Liver (tissue), 9 donors: ENCODE data around the gene AKNAD1. TPM values are rescaled to one million over a fixed set of nuclear protein-coding genes. Genes with fewer than 3 reads are reported as not detected.

ENCODE experiments used
- DNase-seq: peaks from one replicate; pipeline ENCODE4 v3.0.0-alpha.2; 2017; ENCODE audit warnings: low spot score
- H3K27ac ChIP-seq, 2 donors: one replicate each; pipeline ENCODE4 v1.7.0; 2013; ENCODE audit warnings: inconsistent platforms in 2 of 2, low read length in 2 of 2, control low read depth in 1 of 2, low read depth in 1 of 2, mild to moderate bottlenecking in 1 of 2
- H3K27me3 ChIP-seq, 4 donors: one replicate each; pipeline versions ENCODE4 v1.6.1 to v1.7.0; 2013; ENCODE audit warnings: low read length in 3 of 4, inconsistent platforms in 1 of 4, mild to moderate bottlenecking in 1 of 4, moderate library complexity in 1 of 4; ENCODE audit not compliant: control insufficient read depth in 4 of 4, insufficient read depth in 4 of 4
- H3K36me3 ChIP-seq, 4 donors: one replicate each; pipeline versions ENCODE4 v1.6.1 to v1.7.0; 2013; ENCODE audit warnings: low read length in 3 of 4, mild to moderate bottlenecking in 3 of 4, low read depth in 1 of 4, moderate library complexity in 1 of 4; ENCODE audit not compliant: control insufficient read depth in 4 of 4, insufficient read depth in 3 of 4
- H3K4me1 ChIP-seq, 4 donors: one replicate each; pipeline versions ENCODE4 v1.6.1 to v1.7.0; 2013; ENCODE audit warnings: low read length in 3 of 4, mild to moderate bottlenecking in 3 of 4, moderate library complexity in 1 of 4; ENCODE audit not compliant: control insufficient read depth in 4 of 4, insufficient read depth in 4 of 4
- H3K4me3 ChIP-seq, 3 donors: one replicate each; pipeline versions ENCODE4 v1.6.1 to v1.7.0; 2013; ENCODE audit warnings: low read length in 3 of 3, control low read depth in 1 of 3, low read depth in 1 of 3, mild to moderate bottlenecking in 1 of 3
- H3K9ac ChIP-seq, 2 donors: one replicate each; pipeline ENCODE4 v1.7.0; 2013; ENCODE audit warnings: low read length in 2 of 2, mild to moderate bottlenecking in 2 of 2, moderate library complexity in 2 of 2, control low read depth in 1 of 2, low read depth in 1 of 2
- H3K9me3 ChIP-seq, 4 donors: one replicate each; pipeline versions ENCODE4 v1.6.1 to v1.7.0; 2013; ENCODE audit warnings: low read length in 3 of 4; ENCODE audit not compliant: control insufficient read depth in 4 of 4
- ATF3 ChIP-seq: IDR thresholded peaks from 2 replicates; pipeline ENCODE4 v1.6.1; 2016; ENCODE audit warnings: antibody characterized with exemption
- CTCF ChIP-seq: fragments of 150-350 bp; IDR thresholded peaks from 2 replicates; pipeline ENCODE4 v1.5.1; 2017; ENCODE audit warnings: improper control_type of control experiment, low read depth, low read length; ENCODE audit not compliant: missing input control
- EGR1 ChIP-seq, 2 donors: IDR thresholded peaks; 2 replicates each; pipeline ENCODE4 v1.6.1; 2016 to 2018; ENCODE audit warnings: antibody characterized with exemption in 2 of 2, low read depth in 2 of 2
- FOXA1 ChIP-seq: IDR thresholded peaks from 2 replicates; pipeline ENCODE4 v1.6.1; 2016; ENCODE audit warnings: antibody characterized with exemption
- FOXA2 ChIP-seq: IDR thresholded peaks from 2 replicates; pipeline ENCODE4 v1.6.1; 2016; ENCODE audit warnings: antibody characterized with exemption
- GABPA ChIP-seq, 2 donors: IDR thresholded peaks in 1 of 2; conservative IDR thresholded peaks in 1 of 2; 2 replicates each; pipeline ENCODE4 v1.6.1; 2016; ENCODE audit warnings: antibody characterized with exemption in 2 of 2, mild to moderate bottlenecking in 1 of 2, moderate library complexity in 1 of 2
- HNF4A ChIP-seq, 2 donors: conservative IDR thresholded peaks; 2 replicates each; pipeline ENCODE4 v1.6.1; 2016; ENCODE audit warnings: antibody characterized with exemption in 2 of 2, mild to moderate bottlenecking in 2 of 2
- HNF4G ChIP-seq: IDR thresholded peaks from 2 replicates; pipeline ENCODE4 v1.6.1; 2016; ENCODE audit warnings: antibody characterized with exemption
- JUND ChIP-seq, 2 donors: IDR thresholded peaks; 2 replicates each; pipeline ENCODE4 v1.6.1; 2016; ENCODE audit warnings: antibody characterized with exemption in 2 of 2
- MAX ChIP-seq: IDR thresholded peaks from 2 replicates; pipeline ENCODE4 v1.6.1; 2016; ENCODE audit warnings: antibody characterized with exemption
- NR2F2 ChIP-seq: IDR thresholded peaks from 2 replicates; pipeline ENCODE4 v1.6.1; 2016; ENCODE audit warnings: antibody characterized with exemption
- RAD21 ChIP-seq, 2 donors: IDR thresholded peaks; 2 replicates each; pipeline ENCODE4 v1.6.1; 2016; ENCODE audit warnings: antibody characterized with exemption in 2 of 2, mild to moderate bottlenecking in 2 of 2
- REST ChIP-seq: IDR thresholded peaks from 2 replicates; pipeline ENCODE4 v1.6.1; 2016; ENCODE audit warnings: antibody characterized with exemption, mild to moderate bottlenecking
- RXRA ChIP-seq, 2 donors: IDR thresholded peaks; 2 replicates each; pipeline ENCODE4 v1.6.1; 2017 to 2018; ENCODE audit warnings: antibody characterized with exemption in 2 of 2, mild to moderate bottlenecking in 1 of 2
- SP1 ChIP-seq: IDR thresholded peaks from 2 replicates; pipeline ENCODE4 v1.6.1; 2018; ENCODE audit warnings: antibody characterized with exemption, mild to moderate bottlenecking
- TAF1 ChIP-seq: conservative IDR thresholded peaks from 2 replicates; pipeline ENCODE4 v1.6.1; 2016; ENCODE audit warnings: antibody characterized with exemption, mild to moderate bottlenecking
- YY1 ChIP-seq: IDR thresholded peaks from 2 replicates; pipeline ENCODE4 v1.6.1; 2016; ENCODE audit warnings: antibody characterized with exemption, mild to moderate bottlenecking
- ZBTB33 ChIP-seq: IDR thresholded peaks from 2 replicates; pipeline ENCODE4 v1.6.1; 2016; ENCODE audit warnings: antibody characterized with exemption
- WGBS: extraction: QIAGEN DNeasy Blood & Tissue Kit; methylation state at CpG from one replicate; pipeline ENCODE4 v1.1.7; 2013; 5-methylcytosine and 5-hydroxymethylcytosine counted together
- polyA plus RNA-seq, 2 donors: library from polyadenylated mRNA; stranded (reverse) in 1 of 2; unstranded in 1 of 2; fragments of 200-250 nt in 1 of 2; fragments of >200 nt in 1 of 2; fragmentation: Nextera tagmentation in 1 of 2; extraction: Ambion mirVana in 1 of 2; gene quantifications; one replicate each; pipeline versions ENCODE4 v1.2.1 to v1.2.3, GENCODE V29; 2013 to 2015
- total RNA-seq, 2 donors: library from RNA; depleted of rRNA; stranded (reverse); fragments of >200 nt; gene quantifications; one replicate each; pipeline ENCODE4 v1.2.3, GENCODE V29; 2014
- donor health status: healthy.
- donor health status: healthy.
- donor health status: healthy.
- donor health status: healthy.
- donor health status: healthy.

AKNAD1 gene
- total and polyA plus RNA-seq, 4 donors: not detected

GRCh38 chr1:108767708-108768107 lies 89.2 kb downstream of the AKNAD1 start (continued):
- TF ChIP-seq REST (no peak), FOXA1 (no peak), HNF4G (no peak)

GRCh38 chr1:108767115-108767514 lies 89.8 kb downstream of the AKNAD1 start:
- no peak for TF ChIP-seq GABPA (IDR thresholded peaks at IDR 0.05 in 1 of 2, conservative IDR thresholded peaks at IDR 0.05 in 1 of 2)
- TF ChIP-seq EGR1 (IDR thresholded peaks at IDR 0.05; ENCODE audit: low read depth in 2 of 2): no peak
- no peak for TF ChIP-seq MAX
- TF ChIP-seq YY1: no peak
- no peak for TF ChIP-seq CTCF
- no peak for TF ChIP-seq SP1
- TF ChIP-seq RAD21 (IDR thresholded peaks at IDR 0.05): no peak
- no peak for TF ChIP-seq HNF4A (conservative IDR thresholded peaks at IDR 0.05)
- no peak for TF ChIP-seq ZBTB33
- TF ChIP-seq TAF1: no peak
- no peak for TF ChIP-seq FOXA1
- TF ChIP-seq ATF3: no peak
- no peak for TF ChIP-seq JUND (IDR thresholded peaks at IDR 0.05)
- TF ChIP-seq RXRA (IDR thresholded peaks at IDR 0.05): no peak
- no peak for TF ChIP-seq FOXA2
- TF ChIP-seq HNF4G: no peak
- no peak for TF ChIP-seq NR2F2
- no peak for TF ChIP-seq REST
- no peak overlapping the region for H3K9ac ChIP-seq
- no peak overlapping the region for H3K4me3 ChIP-seq
- peaks cover 0 to 24% (median 10%) of the 10 kb centered on the region in 4 donors for H3K36me3 ChIP-seq
- 66% methylated on average over 1 of the region's 1 CpG for WGBS
- no peaks in the 10 kb centered on the region for H3K4me1 ChIP-seq
- no peak overlapping the region for H3K27ac ChIP-seq
- H3K27me3 ChIP-seq: no peaks in the 10 kb centered on the region
- DNase-seq: no peak
- no peaks in the 10 kb centered on the region for H3K9me3 ChIP-seq
